ENCODE results near the gene HSPB8.

HSPB8 gene

GRCh38 chr12:119178544-119179334, at the start of gene HSPB8:
Gene HSPB8 (plus strand): TSS chr12:119178931. CDS start chr12:119179313, 382 bp downstream.
- peak; percentile 0 for DNase-seq (ENCODE audit: low read depth)
- Histone ChIP-seq H3K9ac (ENCODE audit: low read length) (peak within 1 kb of the TSS; percentile 88), H3K27me3 (replicated peaks; ENCODE audit: control insufficient read depth, insufficient read depth, low read length) (peaks cover 6% of the 10 kb centered on the region), H3K9me3 (ENCODE audit: control insufficient read depth, low read length) (no peaks in the 10 kb centered on the region), H3K4me3 (ENCODE audit: low read length) (peak within 1 kb of the TSS; percentile 85), H3K4me1 (ENCODE audit: control insufficient read depth, insufficient read depth, low read length) (peaks cover 66% of the 10 kb centered on the region), H3K36me3 (ENCODE audit: control insufficient read depth, insufficient read depth, low read length, severe bottlenecking) (no peaks in the 10 kb centered on the region)

- Histone ChIP-seq H3K4me3 (ENCODE audit: low read length) (no peak overlapping the region), H3K36me3 (ENCODE audit: control insufficient read depth, insufficient read depth, low read length, severe bottlenecking) (no peaks in the 10 kb centered on the region), H3K9me3 (ENCODE audit: control insufficient read depth, low read length) (peaks cover 31% of the 10 kb centered on the region), H3K27me3 (replicated peaks; ENCODE audit: control insufficient read depth, insufficient read depth, low read length) (peaks cover under 1% of the 10 kb centered on the region), H3K4me1 (ENCODE audit: control insufficient read depth, insufficient read depth, low read length) (no peaks in the 10 kb centered on the region), H3K9ac (ENCODE audit: low read length) (no peak overlapping the region)
- DNase-seq (ENCODE audit: low read depth) = no peak
Measured at GRCh38 chr12:119129827-119130434, 48.8 kb upstream of the HSPB8 start.

GRCh38 chr12:119130523-119130922, 48.2 kb upstream of the HSPB8 start:
- Histone ChIP-seq H3K9me3 (ENCODE audit: control insufficient read depth, low read length) (peaks cover 31% of the 10 kb centered on the region), H3K4me3 (ENCODE audit: low read length) (no peak overlapping the region), H3K9ac (ENCODE audit: low read length) (no peak overlapping the region), H3K27me3 (replicated peaks; ENCODE audit: control insufficient read depth, insufficient read depth, low read length) (no peaks in the 10 kb centered on the region), H3K4me1 (ENCODE audit: control insufficient read depth, insufficient read depth, low read length) (no peaks in the 10 kb centered on the region), H3K36me3 (ENCODE audit: control insufficient read depth, insufficient read depth, low read length, severe bottlenecking) (no peaks in the 10 kb centered on the region)
- no peak for DNase-seq (ENCODE audit: low read depth)

DNA sequence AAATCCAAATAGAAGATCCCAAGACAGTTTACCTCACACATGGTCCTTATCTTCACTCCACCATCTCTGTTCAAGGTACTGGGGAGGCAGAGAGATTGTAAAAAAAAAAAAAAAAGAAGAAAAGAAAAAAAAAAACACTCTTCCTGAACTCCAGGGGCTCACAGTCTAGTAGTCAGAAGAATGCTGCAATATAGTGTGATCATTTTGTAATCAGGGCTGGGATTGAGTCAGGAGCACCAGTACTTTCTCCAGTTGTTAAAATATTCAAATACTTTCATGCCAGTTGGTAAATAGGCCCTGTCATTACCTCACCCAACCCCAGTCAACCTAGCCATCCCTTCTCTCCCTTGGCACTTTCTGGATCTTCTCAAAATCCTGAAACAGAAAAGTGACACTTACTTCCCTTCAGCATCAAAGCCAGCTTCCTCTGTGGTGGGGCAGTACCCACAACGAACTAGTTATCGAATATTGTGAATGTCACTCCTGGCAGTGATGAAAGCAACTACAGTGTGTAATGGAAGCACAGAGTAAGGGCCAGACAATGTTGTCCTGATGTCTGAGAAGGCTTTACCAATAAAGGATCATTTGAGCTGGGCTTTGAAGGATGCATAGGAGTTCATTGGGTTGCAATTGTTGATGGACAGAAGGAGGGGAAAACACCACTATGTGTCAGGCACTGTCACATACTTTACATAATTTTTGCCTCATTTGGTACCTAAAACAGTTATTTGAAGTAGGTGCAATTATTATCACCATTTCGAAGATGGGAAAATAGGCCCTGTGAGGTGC, 44.3 kb upstream of the HSPB8 start:
- H3K4me3 ChIP-seq (ENCODE audit: low read length) = no peak overlapping the region
- no peaks in the 10 kb centered on the region for H3K4me1 ChIP-seq (ENCODE audit: control insufficient read depth, insufficient read depth, low read length)
- peaks cover 31% of the 10 kb centered on the region for H3K9me3 ChIP-seq (ENCODE audit: control insufficient read depth, low read length)
- no peak overlapping the region for H3K9ac ChIP-seq (ENCODE audit: low read length)
- H3K36me3 ChIP-seq (ENCODE audit: control insufficient read depth, insufficient read depth, low read length, severe bottlenecking) = no peaks in the 10 kb centered on the region
- DNase-seq (ENCODE audit: low read depth) = no peak
- peaks cover 6% of the 10 kb centered on the region for H3K27me3 ChIP-seq (replicated peaks; ENCODE audit: control insufficient read depth, insufficient read depth, low read length)

DNA sequence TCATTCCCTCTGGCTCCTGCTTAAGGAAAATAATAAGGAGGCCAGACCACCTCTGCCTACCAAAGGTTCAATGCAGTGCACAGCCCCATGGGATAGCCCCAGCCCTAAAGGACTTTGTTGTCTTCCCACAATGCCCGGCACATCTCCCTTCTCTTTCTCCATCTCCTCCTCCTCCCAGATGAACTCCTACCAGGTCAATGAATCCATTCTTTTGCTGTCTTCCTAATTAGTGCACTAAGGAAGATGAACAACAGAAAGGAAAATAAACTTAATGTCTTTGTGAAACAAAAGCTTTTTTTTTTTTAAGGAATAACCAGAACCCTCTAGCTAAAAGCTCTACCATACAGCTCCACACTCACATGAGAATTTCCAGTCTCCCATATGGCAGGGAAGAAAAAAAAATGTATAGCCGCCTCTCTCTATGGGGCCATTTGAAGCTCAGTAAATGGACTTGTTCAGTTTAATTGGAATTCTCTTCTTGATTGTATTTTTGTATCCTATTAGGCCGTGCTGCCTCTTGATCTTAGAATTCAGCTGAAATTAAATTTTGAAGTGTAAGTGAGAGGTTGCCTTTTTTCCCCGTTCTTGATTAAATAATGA, 41.8 kb upstream of the HSPB8 start:
- H3K9me3 ChIP-seq (ENCODE audit: control insufficient read depth, low read length) = peaks cover 18% of the 10 kb centered on the region
- no peaks in the 10 kb centered on the region for H3K36me3 ChIP-seq (ENCODE audit: control insufficient read depth, insufficient read depth, low read length, severe bottlenecking)
- H3K9ac ChIP-seq (ENCODE audit: low read length) = no peak overlapping the region
- no peak overlapping the region for H3K4me3 ChIP-seq (ENCODE audit: low read length)
- no peak for DNase-seq (ENCODE audit: low read depth)
- H3K27me3 ChIP-seq (replicated peaks; ENCODE audit: control insufficient read depth, insufficient read depth, low read length) = peaks cover 15% of the 10 kb centered on the region
- H3K4me1 ChIP-seq (ENCODE audit: control insufficient read depth, insufficient read depth, low read length) = no peaks in the 10 kb centered on the region

- DNase-seq (ENCODE audit: low read depth) = no peak
- peaks cover 22% of the 10 kb centered on the region for H3K27me3 ChIP-seq (replicated peaks; ENCODE audit: control insufficient read depth, insufficient read depth, low read length)
- H3K9me3 ChIP-seq (ENCODE audit: control insufficient read depth, low read length) = no peaks in the 10 kb centered on the region
- no peak overlapping the region for H3K4me3 ChIP-seq (ENCODE audit: low read length)
- no peaks in the 10 kb centered on the region for H3K4me1 ChIP-seq (ENCODE audit: control insufficient read depth, insufficient read depth, low read length)
- H3K9ac ChIP-seq (ENCODE audit: low read length) = no peak overlapping the region
- no peaks in the 10 kb centered on the region for H3K36me3 ChIP-seq (ENCODE audit: control insufficient read depth, insufficient read depth, low read length, severe bottlenecking)
Measured at GRCh38 chr12:119139448-119139847, 39.3 kb upstream of the HSPB8 start.

DNA sequence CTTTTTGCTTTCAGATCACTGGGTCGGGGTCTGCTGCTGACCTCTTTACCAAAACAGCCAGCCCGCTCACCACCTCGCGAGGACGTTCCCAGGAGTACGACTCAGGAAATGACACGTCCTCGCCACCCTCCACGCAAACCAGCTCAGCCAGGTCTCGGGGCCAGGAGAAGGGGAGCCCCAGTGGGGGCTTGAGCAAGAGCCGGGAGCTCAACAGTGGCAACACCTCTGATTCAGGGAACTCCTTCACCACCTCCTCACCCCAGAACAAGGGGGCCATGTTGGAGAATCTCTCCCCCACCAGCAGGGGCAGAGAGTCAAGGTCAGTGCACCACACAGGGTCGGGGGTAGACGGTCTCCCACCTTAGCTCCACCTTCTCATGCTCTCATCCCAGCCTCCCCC, 33.4 kb upstream of the HSPB8 start:
- Histone ChIP-seq H3K9ac (ENCODE audit: low read length) (no peak overlapping the region), H3K9me3 (ENCODE audit: control insufficient read depth, low read length) (no peaks in the 10 kb centered on the region), H3K36me3 (ENCODE audit: control insufficient read depth, insufficient read depth, low read length, severe bottlenecking) (no peaks in the 10 kb centered on the region), H3K27me3 (replicated peaks; ENCODE audit: control insufficient read depth, insufficient read depth, low read length) (peaks cover 21% of the 10 kb centered on the region), H3K4me1 (ENCODE audit: control insufficient read depth, insufficient read depth, low read length) (peaks cover 2% of the 10 kb centered on the region), H3K4me3 (ENCODE audit: low read length) (no peak overlapping the region)
- DNase-seq (ENCODE audit: low read depth) = no peak

GRCh38 chr12:119147847-119148448, 30.8 kb upstream of the HSPB8 start:
- Histone ChIP-seq H3K9ac (ENCODE audit: low read length) (no peak overlapping the region), H3K4me1 (ENCODE audit: control insufficient read depth, insufficient read depth, low read length) (peaks cover 2% of the 10 kb centered on the region), H3K36me3 (ENCODE audit: control insufficient read depth, insufficient read depth, low read length, severe bottlenecking) (no peaks in the 10 kb centered on the region), H3K9me3 (ENCODE audit: control insufficient read depth, low read length) (peaks cover 12% of the 10 kb centered on the region), H3K27me3 (replicated peaks; ENCODE audit: control insufficient read depth, insufficient read depth, low read length) (peaks cover 22% of the 10 kb centered on the region), H3K4me3 (ENCODE audit: low read length) (no peak overlapping the region)
- no peak for DNase-seq (ENCODE audit: low read depth)

DNA sequence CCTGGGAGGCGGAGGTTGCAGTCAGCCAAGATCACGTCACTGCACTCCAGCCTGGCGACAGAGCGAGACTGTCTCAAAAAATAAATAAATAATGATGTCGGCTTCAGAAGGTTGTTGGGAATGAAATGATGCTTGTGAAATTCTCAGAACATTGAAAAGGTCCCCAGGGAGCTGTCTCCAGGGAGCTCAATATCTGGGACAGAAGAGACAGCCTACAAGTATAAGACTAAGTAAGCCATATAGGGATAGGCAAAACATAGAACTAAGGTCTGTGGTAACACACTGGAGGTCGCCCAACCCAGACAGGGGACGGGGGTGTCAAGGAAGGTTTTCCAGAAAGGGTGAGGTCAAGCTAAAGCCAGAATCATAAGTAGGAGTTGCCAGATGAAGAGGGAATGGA, 29.5 kb upstream of the HSPB8 start:
- peaks cover 19% of the 10 kb centered on the region for H3K27me3 ChIP-seq (replicated peaks; ENCODE audit: control insufficient read depth, insufficient read depth, low read length)
- no peak for DNase-seq (ENCODE audit: low read depth)
- no peak overlapping the region for H3K4me3 ChIP-seq (ENCODE audit: low read length)
- peaks cover 2% of the 10 kb centered on the region for H3K4me1 ChIP-seq (ENCODE audit: control insufficient read depth, insufficient read depth, low read length)
- no peak overlapping the region for H3K9ac ChIP-seq (ENCODE audit: low read length)
- H3K9me3 ChIP-seq (ENCODE audit: control insufficient read depth, low read length) = peaks cover 12% of the 10 kb centered on the region
- no peaks in the 10 kb centered on the region for H3K36me3 ChIP-seq (ENCODE audit: control insufficient read depth, insufficient read depth, low read length, severe bottlenecking)

GRCh38 chr12:119151445-119152026, 27.2 kb upstream of the HSPB8 start:
- H3K27me3 ChIP-seq (replicated peaks; ENCODE audit: control insufficient read depth, insufficient read depth, low read length) = peaks cover 15% of the 10 kb centered on the region
- no peak overlapping the region for H3K4me3 ChIP-seq (ENCODE audit: low read length)
- peaks cover 12% of the 10 kb centered on the region for H3K9me3 ChIP-seq (ENCODE audit: control insufficient read depth, low read length)
- no peak for DNase-seq (ENCODE audit: low read depth)
- H3K36me3 ChIP-seq (ENCODE audit: control insufficient read depth, insufficient read depth, low read length, severe bottlenecking) = no peaks in the 10 kb centered on the region
- H3K4me1 ChIP-seq (ENCODE audit: control insufficient read depth, insufficient read depth, low read length) = peaks cover 2% of the 10 kb centered on the region
- H3K9ac ChIP-seq (ENCODE audit: low read length) = no peak overlapping the region
